Glutamatergic neuron (in vitro differentiated cells): ENCODE data around the gene CRYAB. TPM values are rescaled to one million over a fixed set of nuclear protein-coding genes. Genes with fewer than 3 reads are reported as not detected.

Experiments used
- DNase-seq: peaks from one replicate; pipeline ENCODE4 v3.0.0; 2022
- H3K27ac Mint-ChIP-seq: one replicate; pipeline ENCODE4 v1.8.0; 2020; ENCODE audit warnings: mild to moderate bottlenecking, mixed read lengths, inconsistent platforms; ENCODE audit not compliant: unreplicated experiment
- H3K27me3 Mint-ChIP-seq: one replicate; pipeline ENCODE4 v1.8.0; 2020; ENCODE audit warnings: mild to moderate bottlenecking, moderate library complexity, mixed read lengths, inconsistent platforms; ENCODE audit not compliant: unreplicated experiment
- H3K36me3 Mint-ChIP-seq: one replicate; pipeline ENCODE4 v1.8.0; 2020; ENCODE audit warnings: mild to moderate bottlenecking, mixed read lengths, inconsistent platforms; ENCODE audit not compliant: unreplicated experiment
- H3K4me1 Mint-ChIP-seq: one replicate; pipeline ENCODE4 v1.8.0; 2020; ENCODE audit warnings: mild to moderate bottlenecking, low read depth, mixed read lengths, inconsistent platforms; ENCODE audit not compliant: unreplicated experiment
- H3K4me3 Mint-ChIP-seq: one replicate; pipeline ENCODE4 v1.8.0; 2020; ENCODE audit warnings: mild to moderate bottlenecking, mixed read lengths, inconsistent platforms; ENCODE audit not compliant: unreplicated experiment
- H3K9me3 Mint-ChIP-seq: one replicate; pipeline ENCODE4 v1.8.0; 2020; ENCODE audit warnings: mild to moderate bottlenecking, moderate library complexity, mixed read lengths, inconsistent platforms; ENCODE audit not compliant: unreplicated experiment
- CTCF ChIP-seq: fragments of 200-600 bp; sonication (generic); IDR thresholded peaks from one replicate; pipeline ENCODE4 v1.5.0; 2021; ENCODE audit not compliant: partially characterized antibody, unreplicated experiment
- total RNA-seq: library from RNA; stranded (reverse); fragmentation: NEBNext Ultra II Directional; extraction: Animal tissue kit (Norgen Biotek cat#: 25700); gene quantifications from one replicate; pipeline ENCODE4 v1.2.1, GENCODE V29; 2021; ENCODE audit not compliant: unreplicated experiment

The CRYAB gene
- total RNA-seq, 1 donor from 2014 or later, result 0.64 TPM

GRCh38 chr11:111870522-111870885, 41.1 kb downstream of the CRYAB start:
- Mint-ChIP-seq H3K27ac (peak overlapping the region; percentile 85), H3K4me3 (peak overlapping the region; percentile 95), H3K27me3 (peaks cover 8% of the 10 kb centered on the region), H3K36me3 (no peaks in the 10 kb centered on the region), H3K9me3 (no peaks in the 10 kb centered on the region), H3K4me1 (peaks cover 3% of the 10 kb centered on the region)
- TF ChIP-seq CTCF, result no peak
- no peak for DNase-seq

GRCh38 chr11:111870113-111870512, 41.5 kb downstream of the CRYAB start:
- Mint-ChIP-seq H3K36me3 (no peaks in the 10 kb centered on the region), H3K27ac (no peak overlapping the region)
- TF ChIP-seq CTCF, result no peak

GRCh38 chr11:111860257-111860656, 51.3 kb downstream of the CRYAB start:
- Mint-ChIP-seq H3K27ac (no peak overlapping the region), H3K4me1 (no peaks in the 10 kb centered on the region), H3K9me3 (no peaks in the 10 kb centered on the region), H3K36me3 (peaks cover 4% of the 10 kb centered on the region), H3K27me3 (no peaks in the 10 kb centered on the region), H3K4me3 (no peak overlapping the region)
- TF ChIP-seq CTCF, result no peak
- DNase-seq, result no peak

More at GRCh38 chr11:111870113-111870512, 41.5 kb downstream of the CRYAB start:
- peaks cover 8% of the 10 kb centered on the region for H3K27me3 Mint-ChIP-seq
- H3K4me3 Mint-ChIP-seq, result peak overlapping the region; percentile 44
- H3K9me3 Mint-ChIP-seq, result no peaks in the 10 kb centered on the region
- DNase-seq, result no peak
- H3K4me1 Mint-ChIP-seq, result peaks cover 3% of the 10 kb centered on the region

Other genes with a start within 250 kb of the CRYAB start
- gene PPP2R1B, start 145.4 kb downstream of the CRYAB start, total RNA-seq, result 66.3 TPM
- gene ALG9, start 40.2 kb downstream of the CRYAB start, total RNA-seq, result 69.4 TPM
- 1.6 TPM for gene FDXACB1, start 32.6 kb downstream of the CRYAB start, total RNA-seq
- 21.7 TPM for gene CFAP68, start 32.2 kb downstream of the CRYAB start, total RNA-seq
- gene HSPB2, start 964 bp upstream of the CRYAB start, total RNA-seq, result 1.4 TPM
- gene C11orf52, start 7.1 kb upstream of the CRYAB start, total RNA-seq, result not detected
- 27.2 TPM for gene DIXDC1, start 25.6 kb upstream of the CRYAB start, total RNA-seq
- gene DLAT, start 113.6 kb upstream of the CRYAB start, total RNA-seq, result 55.0 TPM
- 1.4 TPM for gene PIH1D2, start 162.2 kb upstream of the CRYAB start, total RNA-seq
- gene NKAPD1, start 162.5 kb upstream of the CRYAB start, total RNA-seq, result 22.3 TPM
- gene TIMM8B, start 175.0 kb upstream of the CRYAB start, total RNA-seq, result 88.9 TPM
- gene SDHD, start 175.1 kb upstream of the CRYAB start, total RNA-seq, result 19.7 TPM